ENCODE measurements around the gene THSD7A. TPM values are rescaled to one million over a fixed set of nuclear protein-coding genes. Genes with fewer than 3 reads are reported as not detected.
"Not testable (repeated sequence)": the region's sequence is repeated elsewhere in the genome, so short reads cannot be mapped to it uniquely, and the experiment has no call there.

Gene THSD7A
- total RNA-seq, 1 donor from 2014 or later: 3.5 TPM

DNA sequence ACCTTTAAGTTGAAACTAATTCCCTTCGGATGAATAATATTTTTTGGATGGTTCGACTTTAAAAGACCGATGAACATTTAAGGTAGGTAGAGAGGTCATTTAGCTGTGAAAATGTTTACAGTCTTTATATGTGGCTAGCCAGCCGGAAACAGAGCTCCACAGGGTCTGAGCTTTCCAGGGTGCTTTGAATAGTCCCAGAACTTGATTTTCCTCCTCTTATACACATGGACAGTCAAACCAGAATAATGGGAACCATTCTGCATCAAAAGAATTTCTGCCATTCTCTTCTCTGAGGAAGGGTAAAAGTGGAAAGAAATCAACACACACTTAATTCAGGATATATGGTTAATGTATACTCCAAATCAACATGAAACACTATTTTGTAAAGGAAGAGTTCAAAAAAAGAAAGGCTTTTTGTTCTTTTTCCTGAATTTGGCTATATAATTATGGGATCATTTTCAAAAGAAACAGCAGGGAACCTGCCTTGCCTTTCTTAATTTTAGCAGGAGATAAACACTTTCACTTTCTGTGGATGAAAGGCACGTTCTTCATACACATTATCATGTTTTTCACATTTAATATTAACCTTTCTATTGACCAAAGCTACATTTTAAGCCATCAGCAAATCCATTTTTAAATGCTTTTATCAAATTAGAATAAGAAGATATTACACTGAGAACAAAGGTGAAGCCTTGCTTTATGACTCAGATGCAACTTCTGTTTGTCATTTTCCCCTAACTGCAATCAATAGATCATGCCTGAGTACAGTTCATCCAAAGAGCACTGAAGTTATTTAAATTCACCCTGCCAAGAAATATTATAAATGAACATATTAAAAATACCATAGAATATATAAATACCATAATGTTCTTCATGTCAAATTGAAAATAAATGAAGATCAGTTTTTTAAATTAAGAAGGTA is 307.3 kb downstream of the THSD7A start:
- no peak for FAIRE-seq
- H3K27ac Mint-ChIP-seq (ENCODE audit: unreplicated experiment): no peak overlapping the region
- no peak for DNase-seq (ENCODE audit: low read depth)
- no peak overlapping the region for H3K4me2 ChIP-seq (ENCODE audit: low read length)
- H4K20me1 ChIP-seq (ENCODE audit: insufficient read depth, low read length): no peaks in the 10 kb centered on the region
- H3K36me3 ChIP-seq (ENCODE audit: insufficient read depth, low read length): no peaks in the 10 kb centered on the region
- H3K9ac ChIP-seq (ENCODE audit: low read length): no peak overlapping the region
- no peaks in the 10 kb centered on the region for H3K9me3 ChIP-seq (ENCODE audit: insufficient read depth, low read depth, low read length)
- no peaks in the 10 kb centered on the region for H3K36me3 Mint-ChIP-seq (ENCODE audit: low read depth, unreplicated experiment)
- H3K27ac ChIP-seq (ENCODE audit: low read depth, low read length): no peak overlapping the region
- H3K4me3 Mint-ChIP-seq (ENCODE audit: unreplicated experiment): no peak overlapping the region
- no peak overlapping the region for H2AFZ ChIP-seq (ENCODE audit: low read depth, low read length)
- H3K4me1 ChIP-seq (ENCODE audit: insufficient read depth, low read length): no peaks in the 10 kb centered on the region
- H3K27me3 Mint-ChIP-seq (ENCODE audit: low read depth, unreplicated experiment): no peaks in the 10 kb centered on the region
- no peaks in the 10 kb centered on the region for H3K4me1 Mint-ChIP-seq (ENCODE audit: low read depth, unreplicated experiment)
- TF ChIP-seq EZH2 (IDR thresholded peaks at IDR 0.05; ENCODE audit: insufficient read depth, low read length): no peak
- TF ChIP-seq, protein P1, sequence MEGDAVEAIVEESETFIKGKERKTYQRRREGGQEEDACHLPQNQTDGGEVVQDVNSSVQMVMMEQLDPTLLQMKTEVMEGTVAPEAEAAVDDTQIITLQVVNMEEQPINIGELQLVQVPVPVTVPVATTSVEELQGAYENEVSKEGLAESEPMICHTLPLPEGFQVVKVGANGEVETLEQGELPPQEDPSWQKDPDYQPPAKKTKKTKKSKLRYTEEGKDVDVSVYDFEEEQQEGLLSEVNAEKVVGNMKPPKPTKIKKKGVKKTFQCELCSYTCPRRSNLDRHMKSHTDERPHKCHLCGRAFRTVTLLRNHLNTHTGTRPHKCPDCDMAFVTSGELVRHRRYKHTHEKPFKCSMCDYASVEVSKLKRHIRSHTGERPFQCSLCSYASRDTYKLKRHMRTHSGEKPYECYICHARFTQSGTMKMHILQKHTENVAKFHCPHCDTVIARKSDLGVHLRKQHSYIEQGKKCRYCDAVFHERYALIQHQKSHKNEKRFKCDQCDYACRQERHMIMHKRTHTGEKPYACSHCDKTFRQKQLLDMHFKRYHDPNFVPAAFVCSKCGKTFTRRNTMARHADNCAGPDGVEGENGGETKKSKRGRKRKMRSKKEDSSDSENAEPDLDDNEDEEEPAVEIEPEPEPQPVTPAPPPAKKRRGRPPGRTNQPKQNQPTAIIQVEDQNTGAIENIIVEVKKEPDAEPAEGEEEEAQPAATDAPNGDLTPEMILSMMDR (IDR thresholded peaks at IDR 0.05; ENCODE audit: insufficient read depth, low read depth, low read length): no peak
- no peaks in the 10 kb centered on the region for H3K27me3 ChIP-seq (ENCODE audit: insufficient read depth, low read length)
- H3K9me3 Mint-ChIP-seq (ENCODE audit: unreplicated experiment): no peaks in the 10 kb centered on the region
- H3K79me2 ChIP-seq (ENCODE audit: insufficient read depth, low read length): no peaks in the 10 kb centered on the region
- no peak overlapping the region for H3K4me3 ChIP-seq (ENCODE audit: insufficient read depth, low read depth, low read length)

DNA sequence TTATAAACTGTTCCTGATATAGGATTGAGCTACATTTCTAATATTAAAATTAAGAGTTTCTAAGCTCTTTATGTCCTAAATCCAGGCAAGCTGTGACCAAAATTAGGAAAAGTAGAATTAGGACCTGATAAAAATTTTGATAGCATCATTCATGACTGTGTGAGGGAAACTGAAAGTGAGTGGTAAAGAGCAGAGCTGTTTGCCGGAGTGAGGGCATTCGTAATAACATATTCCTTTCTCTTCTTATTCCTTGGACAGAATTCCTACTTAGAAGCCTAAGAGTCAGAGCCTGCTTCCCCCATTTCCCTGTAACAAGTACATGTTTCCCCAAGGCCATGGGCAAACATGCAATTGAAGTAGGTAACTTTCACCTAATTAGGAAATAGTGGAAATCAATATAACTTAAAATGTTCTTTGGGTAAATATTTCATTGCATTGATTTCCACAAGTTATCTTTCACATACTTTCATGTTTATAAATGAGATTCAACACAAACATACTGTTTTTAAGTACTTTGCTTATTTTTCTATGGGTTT is 310.0 kb downstream of the THSD7A start:
- H3K27ac ChIP-seq (ENCODE audit: low read depth, low read length); H3K9ac ChIP-seq (ENCODE audit: low read length); H3K36me3 Mint-ChIP-seq (ENCODE audit: low read depth, unreplicated experiment); DNase-seq (ENCODE audit: low read depth); H3K79me2 ChIP-seq (ENCODE audit: insufficient read depth, low read length); H3K27ac Mint-ChIP-seq (ENCODE audit: unreplicated experiment); H3K9me3 Mint-ChIP-seq (ENCODE audit: unreplicated experiment); H3K4me1 Mint-ChIP-seq (ENCODE audit: low read depth, unreplicated experiment); FAIRE-seq; H4K20me1 ChIP-seq (ENCODE audit: insufficient read depth, low read length); H2AFZ ChIP-seq (ENCODE audit: low read depth, low read length); H3K9me3 ChIP-seq (ENCODE audit: insufficient read depth, low read depth, low read length); H3K36me3 ChIP-seq (ENCODE audit: insufficient read depth, low read length); H3K4me1 ChIP-seq (ENCODE audit: insufficient read depth, low read length); H3K27me3 ChIP-seq (ENCODE audit: insufficient read depth, low read length); H3K27me3 Mint-ChIP-seq (ENCODE audit: low read depth, unreplicated experiment); H3K4me3 ChIP-seq (ENCODE audit: insufficient read depth, low read depth, low read length); H3K4me2 ChIP-seq (ENCODE audit: low read length); H3K4me3 Mint-ChIP-seq (ENCODE audit: unreplicated experiment): not testable (repeated sequence)

DNA sequence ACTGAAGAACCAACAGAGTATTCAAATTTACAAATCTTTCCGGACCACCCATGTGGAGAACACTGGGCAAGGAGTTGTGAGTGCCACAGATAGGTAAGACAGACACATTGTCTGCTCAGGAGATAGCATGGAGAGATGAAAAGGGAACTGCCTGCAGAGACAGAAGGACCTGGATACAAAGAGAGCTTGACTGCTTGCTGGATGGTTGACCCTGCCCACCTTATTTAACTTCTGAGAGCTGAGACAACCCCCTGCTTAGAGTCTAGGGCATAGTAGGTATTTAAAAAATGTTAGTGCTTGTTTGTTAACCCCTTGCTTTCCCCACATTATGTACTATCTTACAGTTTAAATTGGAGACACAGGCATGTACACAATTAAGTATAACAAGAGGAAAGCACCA is 314.1 kb downstream of the THSD7A start:
- Mint-ChIP-seq H3K4me3 (ENCODE audit: unreplicated experiment) (no peak overlapping the region), H3K4me1 (ENCODE audit: low read depth, unreplicated experiment) (peaks cover 3% of the 10 kb centered on the region), H3K27me3 (ENCODE audit: low read depth, unreplicated experiment) (no peaks in the 10 kb centered on the region), H3K36me3 (ENCODE audit: low read depth, unreplicated experiment) (no peaks in the 10 kb centered on the region), H3K27ac (ENCODE audit: unreplicated experiment) (no peak overlapping the region), H3K9me3 (ENCODE audit: unreplicated experiment) (peaks cover 2% of the 10 kb centered on the region)
- no peak overlapping the region for H3K4me3 ChIP-seq (ENCODE audit: insufficient read depth, low read depth, low read length)
- no peak overlapping the region for H3K4me2 ChIP-seq (ENCODE audit: low read length)
- H3K27ac ChIP-seq (ENCODE audit: low read depth, low read length): no peak overlapping the region
- no peaks in the 10 kb centered on the region for H3K9me3 ChIP-seq (ENCODE audit: insufficient read depth, low read depth, low read length)
- no peak overlapping the region for H2AFZ ChIP-seq (ENCODE audit: low read depth, low read length)
- no peaks in the 10 kb centered on the region for H3K4me1 ChIP-seq (ENCODE audit: insufficient read depth, low read length)
- no peaks in the 10 kb centered on the region for H3K79me2 ChIP-seq (ENCODE audit: insufficient read depth, low read length)
- DNase-seq (ENCODE audit: low read depth): no peak
- no peaks in the 10 kb centered on the region for H3K36me3 ChIP-seq (ENCODE audit: insufficient read depth, low read length)
- no peak for TF ChIP-seq EZH2 (IDR thresholded peaks at IDR 0.05; ENCODE audit: insufficient read depth, low read length)
- TF ChIP-seq, protein P1 (IDR thresholded peaks at IDR 0.05; ENCODE audit: insufficient read depth, low read depth, low read length): no peak
- H3K27me3 ChIP-seq (ENCODE audit: insufficient read depth, low read length): no peaks in the 10 kb centered on the region
- H3K9ac ChIP-seq (ENCODE audit: low read length): no peak overlapping the region
- FAIRE-seq: no peak
- H4K20me1 ChIP-seq (ENCODE audit: insufficient read depth, low read length): no peaks in the 10 kb centered on the region
